Measurements from ENCODE around the gene PDGFRB. TPM values are rescaled to one million over a fixed set of nuclear protein-coding genes. Genes with fewer than 3 reads are reported as not detected.

Gene PDGFRB
- total RNA-seq, 1 donor from 2014 or later: 173 TPM

GRCh38 chr5:150081541-150082283 lies 73.9 kb downstream of the PDGFRB start:
- intact Hi-C loops (cut with DNase I): no loop called here
- peak; percentile 77 to 78 for DNase-seq (ENCODE audit: extremely low spot score in 2 of 2)
- no peaks in the 10 kb centered on the region for H3K36me3 ChIP-seq
- H3K9me3 ChIP-seq: no peaks in the 10 kb centered on the region
- no peak overlapping the region for H3K4me3 ChIP-seq
- peak in 1 of 2 donors; percentile 42 for TF ChIP-seq POLR2AphosphoS5 (IDR thresholded peaks at IDR 0.05; ENCODE audit: insufficient read depth in 1 of 2, low read depth in 1 of 2)
- no peak for TF ChIP-seq POLR2A (IDR thresholded peaks at IDR 0.05)
- H3K27ac ChIP-seq: no peak overlapping the region
- H3K4me1 ChIP-seq: peaks cover 7% of the 10 kb centered on the region
- H3K27me3 ChIP-seq: no peaks in the 10 kb centered on the region

GRCh38 chr5:150080696-150081435 lies 74.8 kb downstream of the PDGFRB start:
- H3K4me3 ChIP-seq: no peak overlapping the region
- peak; percentile 65 to 82 for DNase-seq (ENCODE audit: extremely low spot score in 2 of 2)
- intact Hi-C loops (cut with DNase I): no loop called here
- H3K36me3 ChIP-seq: no peaks in the 10 kb centered on the region
- TF ChIP-seq POLR2A (IDR thresholded peaks at IDR 0.05) (no peak), CTCF (IDR thresholded peaks at IDR 0.05) (no peak), POLR2AphosphoS5 (IDR thresholded peaks at IDR 0.05; ENCODE audit: insufficient read depth in 1 of 2, low read depth in 1 of 2) (no peak)
- no peaks in the 10 kb centered on the region for H3K27me3 ChIP-seq
- no peaks in the 10 kb centered on the region for H3K9me3 ChIP-seq
- no peak overlapping the region for H3K27ac ChIP-seq
- peaks cover 7% of the 10 kb centered on the region for H3K4me1 ChIP-seq

- H3K36me3 ChIP-seq: no peaks in the 10 kb centered on the region
- no peaks in the 10 kb centered on the region for H3K27me3 ChIP-seq
- peaks cover 7% of the 10 kb centered on the region for H3K4me1 ChIP-seq
- intact Hi-C loops (cut with DNase I): no loop called here
- H3K4me3 ChIP-seq: no peak overlapping the region
- H3K27ac ChIP-seq: no peak overlapping the region
- TF ChIP-seq POLR2A (IDR thresholded peaks at IDR 0.05): no peak
- no peak for TF ChIP-seq CTCF (IDR thresholded peaks at IDR 0.05)
- no peak for TF ChIP-seq POLR2AphosphoS5 (IDR thresholded peaks at IDR 0.05; ENCODE audit: insufficient read depth in 1 of 2, low read depth in 1 of 2)
- no peaks in the 10 kb centered on the region for H3K9me3 ChIP-seq
- DNase-seq (ENCODE audit: extremely low spot score in 2 of 2): peak in 1 of 2 donors; percentile 74
Measured at GRCh38 chr5:150079909-150080461, 75.7 kb downstream of the PDGFRB start.

GRCh38 chr5:150078802-150079689 lies 76.6 kb downstream of the PDGFRB start:
- no peaks in the 10 kb centered on the region for H3K9me3 ChIP-seq
- H3K27ac ChIP-seq: no peak overlapping the region
- H3K27me3 ChIP-seq: no peaks in the 10 kb centered on the region
- no peak overlapping the region for H3K4me3 ChIP-seq
- DNase-seq (ENCODE audit: extremely low spot score in 2 of 2): peak in 1 of 2 donors; percentile 69
- no peaks in the 10 kb centered on the region for H3K36me3 ChIP-seq
- intact Hi-C loops (cut with DNase I): no loop called here
- H3K4me1 ChIP-seq: peaks cover 7% of the 10 kb centered on the region
- TF ChIP-seq CTCF (IDR thresholded peaks at IDR 0.05) (no peak), POLR2AphosphoS5 (IDR thresholded peaks at IDR 0.05; ENCODE audit: insufficient read depth in 1 of 2, low read depth in 1 of 2) (no peak), POLR2A (IDR thresholded peaks at IDR 0.05) (no peak)

Data from vagina (tissue), 2 donors.